GM04503 (cell line): ENCODE measurements around the gene TDG.
"Not testable (repeated sequence)": the region's sequence is repeated elsewhere in the genome, so short reads cannot be mapped to it uniquely, and the experiment has no call there.

Source experiments
- DNase-seq: peaks from one replicate; pipeline ENCODE4 v3.0.0-alpha.2; 2012; ENCODE audit warnings: low read depth

The TDG gene

GRCh38 chr12:104022786-104023185, 57.1 kb downstream of the TDG start:
- DNase-seq, result no peak

- DNase-seq, result no peak
These were observed 58.0 kb downstream of the TDG start for GRCh38 chr12:104023710-104024109.

GRCh38 chr12:104024348-104024747, 58.7 kb downstream of the TDG start:
- DNase-seq, result no peak

GRCh38 chr12:104025771-104026170, 60.1 kb downstream of the TDG start:
- DNase-seq, result no peak

- no peak for DNase-seq
These were observed 61.3 kb downstream of the TDG start for GRCh38 chr12:104026841-104027599.

GRCh38 chr12:104030596-104030995, 64.9 kb downstream of the TDG start:
- not testable (repeated sequence) for DNase-seq

GRCh38 chr12:104036143-104036542, 70.5 kb downstream of the TDG start:
- DNase-seq, result not testable (repeated sequence)
